ENCODE measurements around the gene MAP3K13.

The MAP3K13 gene

GRCh38 chr3:185508335-185508991 lies 145.5 kb downstream of the MAP3K13 start:
- DNase-seq (ENCODE audit: low spot score) = no peak

- DNase-seq (ENCODE audit: low spot score) = no peak
Observed at GRCh38 chr3:185511711-185512110, 148.8 kb downstream of the MAP3K13 start.

DNA sequence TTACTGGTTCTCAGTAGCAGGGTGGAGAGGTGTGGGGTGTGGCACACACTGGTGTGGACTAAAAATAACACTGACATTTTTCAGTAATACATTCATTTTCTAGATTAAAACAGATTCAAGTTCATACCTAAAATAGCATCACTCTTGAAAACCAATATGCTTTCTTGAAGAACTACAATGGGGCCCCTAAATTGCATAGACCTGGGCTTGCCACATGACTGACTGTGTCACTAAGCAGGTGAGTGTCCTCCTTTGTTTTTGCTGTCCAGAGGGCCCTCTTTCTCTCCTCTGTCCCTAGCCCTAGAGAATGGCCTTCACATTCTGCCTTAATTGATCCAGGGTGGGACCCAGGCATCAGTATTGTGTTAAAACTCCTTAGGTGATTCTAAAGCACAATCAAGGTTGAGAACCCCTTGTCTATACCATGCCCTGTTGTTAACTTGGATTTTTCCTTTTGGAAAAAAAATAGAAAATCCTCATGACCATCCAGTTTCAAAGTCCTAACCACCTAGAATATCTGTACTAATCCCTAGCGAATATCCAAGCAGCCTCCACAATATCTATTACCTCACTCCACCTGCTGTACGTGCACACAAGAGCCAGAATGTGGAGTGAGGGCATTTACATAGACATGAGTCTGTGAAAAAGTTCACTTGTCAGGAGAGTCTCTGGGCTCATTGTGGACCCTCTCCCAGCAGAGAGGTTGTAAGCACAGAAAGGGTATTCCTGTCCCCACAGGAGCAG lies 154.6 kb downstream of the MAP3K13 start:
- DNase-seq (ENCODE audit: low spot score) = no peak

DNA sequence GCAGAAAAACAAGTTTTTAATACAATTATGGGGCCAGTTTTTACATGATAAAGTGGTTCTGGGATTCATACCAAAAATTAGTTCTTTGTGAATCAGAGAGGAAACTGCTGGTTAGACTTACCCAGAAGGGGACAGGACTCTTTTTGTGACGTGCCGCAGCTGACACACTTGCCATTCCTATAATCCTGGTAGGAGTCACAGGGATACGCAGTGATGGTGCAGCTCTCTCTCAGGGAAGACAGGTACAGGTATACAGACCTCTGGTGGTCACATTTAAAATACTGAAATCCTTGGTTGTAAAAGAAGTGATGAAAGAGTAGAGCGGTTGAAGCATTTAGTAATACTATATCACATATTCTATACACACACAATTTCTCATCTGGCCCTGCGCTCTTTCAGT lies 156.1 kb downstream of the MAP3K13 start:
- DNase-seq (ENCODE audit: low spot score) = no peak

DNA sequence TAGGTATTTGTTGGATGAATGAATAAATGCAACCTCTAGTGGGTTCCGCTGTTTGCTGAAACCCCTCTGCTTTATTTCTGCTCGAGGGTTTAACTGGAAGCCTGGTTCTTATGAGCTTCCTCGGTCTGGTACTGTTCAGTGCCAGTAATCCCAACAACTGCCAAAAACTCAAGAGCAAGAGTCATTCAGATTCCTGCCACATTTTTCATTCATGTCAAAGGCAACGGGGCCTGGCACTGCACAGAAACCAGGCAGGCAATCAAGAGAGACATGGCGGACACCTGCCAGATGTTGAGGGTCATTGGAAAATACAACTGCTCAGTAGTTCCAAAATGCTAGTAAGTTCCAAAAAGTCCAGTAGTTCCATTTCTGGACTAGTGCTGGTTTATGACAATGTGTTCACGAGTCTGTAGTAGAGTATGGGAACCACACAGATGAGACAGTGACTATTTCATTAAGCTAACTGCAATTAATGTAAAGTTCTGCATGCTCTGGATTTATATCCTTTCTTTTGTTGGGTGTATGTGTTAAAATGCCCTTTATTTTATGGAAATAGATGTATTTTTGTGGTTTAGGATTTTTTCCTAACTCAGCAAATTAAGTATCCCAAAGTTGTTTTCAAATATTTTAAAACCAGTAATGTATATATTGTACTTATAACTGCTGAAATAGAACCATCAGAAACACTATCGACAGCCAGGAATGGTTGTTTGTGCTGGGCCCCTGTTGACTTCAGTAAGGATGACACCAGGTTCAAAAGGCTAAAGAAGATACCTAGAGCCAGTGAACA lies 158.6 kb downstream of the MAP3K13 start:
- no peak for DNase-seq (ENCODE audit: low spot score)

GRCh38 chr3:185526349-185526951 lies 163.5 kb downstream of the MAP3K13 start:
- DNase-seq (ENCODE audit: low spot score) = no peak

DNA sequence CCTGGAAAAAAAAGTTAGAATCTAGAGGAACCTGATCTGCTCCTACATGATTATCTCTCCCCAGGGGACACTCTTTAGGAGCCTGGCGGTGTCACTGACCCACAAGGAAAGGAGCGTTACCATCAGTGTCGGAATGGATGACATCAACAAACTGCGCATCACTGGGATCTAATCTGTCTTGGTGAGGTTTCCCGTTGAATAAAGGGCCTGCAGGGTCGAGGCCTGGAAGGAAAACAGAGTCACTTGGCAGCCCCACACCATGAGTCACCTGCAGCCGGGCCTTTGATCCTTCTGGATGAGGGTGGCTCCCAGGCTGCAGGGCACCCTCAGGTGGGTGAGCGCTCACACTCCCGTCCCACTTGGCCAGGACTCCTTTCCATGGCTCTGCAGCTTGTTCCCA lies 164.4 kb downstream of the MAP3K13 start:
- peak; percentile 23 for DNase-seq (ENCODE audit: low spot score)

DNA sequence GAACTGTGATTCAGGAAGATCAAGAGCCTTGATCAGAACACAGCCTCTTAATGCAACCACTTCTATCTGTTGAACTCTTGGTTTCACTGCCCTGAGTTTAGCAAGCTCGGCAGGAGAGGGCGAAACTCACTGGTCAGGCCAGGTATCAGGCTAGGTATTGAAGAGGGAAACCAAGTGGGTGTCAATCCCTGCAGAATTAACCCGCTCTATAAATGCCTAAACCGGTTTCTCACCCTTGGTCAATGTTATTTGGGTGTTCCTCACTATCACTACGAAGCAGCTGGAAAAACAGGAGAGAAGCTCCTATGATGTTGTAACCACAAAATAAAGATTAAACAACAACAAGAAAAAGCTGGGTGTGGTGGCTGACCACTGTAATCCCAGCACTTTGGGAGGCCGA lies 165.6 kb downstream of the MAP3K13 start:
- no peak for DNase-seq (ENCODE audit: low spot score)

- no peak for DNase-seq (ENCODE audit: low spot score)
Observed at GRCh38 chr3:185530856-185531255, 167.9 kb downstream of the MAP3K13 start.

GRCh38 chr3:185532901-185533300 lies 170.0 kb downstream of the MAP3K13 start:
- no peak for DNase-seq (ENCODE audit: low spot score)

DNA sequence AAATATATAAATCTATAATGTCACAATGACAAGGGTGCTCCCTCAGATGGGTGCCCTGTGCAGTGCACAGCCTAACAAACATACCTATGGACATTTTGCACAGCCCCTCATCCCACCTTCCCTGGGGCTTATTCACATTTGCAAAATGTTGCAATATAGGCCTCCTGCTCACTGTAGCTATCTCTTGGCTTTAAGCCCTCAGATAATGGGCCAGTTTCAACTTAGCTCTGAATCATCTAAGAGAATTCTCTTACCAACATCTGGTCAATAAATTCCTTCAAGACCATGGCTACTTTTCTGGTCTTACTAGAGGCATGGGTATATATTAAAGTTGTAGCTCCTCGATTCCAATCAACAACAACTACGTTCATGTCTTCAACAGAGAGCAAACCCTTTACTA lies 171.6 kb downstream of the MAP3K13 start:
- DNase-seq (ENCODE audit: low spot score) = no peak

DNA sequence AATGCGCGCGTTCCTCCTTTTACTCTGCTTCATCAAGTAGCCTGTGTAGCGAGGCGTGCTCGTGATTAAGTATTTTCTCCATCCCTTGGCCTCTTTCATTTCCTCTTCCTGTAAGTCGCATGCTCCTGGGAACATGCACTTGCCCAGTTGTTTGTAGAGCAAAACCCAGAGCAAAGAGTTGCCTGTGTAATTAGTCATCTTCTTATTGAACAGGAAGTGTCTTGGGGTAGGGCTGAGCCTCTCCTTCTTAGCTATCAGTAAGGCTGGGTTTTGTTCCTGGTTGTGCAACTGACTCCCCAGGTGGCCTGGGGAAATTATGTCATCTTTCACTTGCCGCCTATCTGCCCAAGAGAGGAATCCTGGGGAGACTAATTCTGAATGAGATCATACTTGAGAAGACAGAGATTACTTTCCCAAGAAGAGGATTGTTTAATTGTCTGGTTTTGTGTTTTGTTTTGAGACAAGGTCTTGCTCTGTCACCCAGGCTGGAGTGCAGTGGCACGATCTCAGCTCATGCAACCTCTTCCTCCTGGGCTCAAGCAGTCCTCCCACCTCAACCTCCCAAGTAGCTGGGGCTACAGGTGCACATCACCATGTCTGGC lies 174.5 kb downstream of the MAP3K13 start:
- DNase-seq (ENCODE audit: low spot score) = peak; percentile 100
